ENCODE data around the gene ARIH1.

DNA sequence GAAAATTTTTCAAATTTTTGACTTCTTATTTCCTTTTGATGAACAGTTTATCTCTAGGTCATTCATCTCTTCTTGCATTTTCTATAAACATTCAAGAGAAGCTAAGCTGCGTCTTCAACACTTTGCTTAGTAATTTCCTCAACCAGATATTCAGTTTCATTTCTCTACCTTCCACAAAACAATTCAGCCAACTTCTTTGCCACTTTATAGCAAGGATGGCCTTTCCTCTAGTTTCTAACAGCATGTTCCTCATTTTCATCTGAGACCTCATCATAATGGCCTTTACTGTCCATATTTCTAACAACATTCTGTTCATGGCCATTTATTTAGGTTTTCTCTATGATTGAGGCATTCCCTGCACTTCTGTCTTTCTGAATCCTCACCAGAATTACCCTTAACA, 90.0 kb downstream of the ARIH1 start:
- TF ChIP-seq, protein P1, sequence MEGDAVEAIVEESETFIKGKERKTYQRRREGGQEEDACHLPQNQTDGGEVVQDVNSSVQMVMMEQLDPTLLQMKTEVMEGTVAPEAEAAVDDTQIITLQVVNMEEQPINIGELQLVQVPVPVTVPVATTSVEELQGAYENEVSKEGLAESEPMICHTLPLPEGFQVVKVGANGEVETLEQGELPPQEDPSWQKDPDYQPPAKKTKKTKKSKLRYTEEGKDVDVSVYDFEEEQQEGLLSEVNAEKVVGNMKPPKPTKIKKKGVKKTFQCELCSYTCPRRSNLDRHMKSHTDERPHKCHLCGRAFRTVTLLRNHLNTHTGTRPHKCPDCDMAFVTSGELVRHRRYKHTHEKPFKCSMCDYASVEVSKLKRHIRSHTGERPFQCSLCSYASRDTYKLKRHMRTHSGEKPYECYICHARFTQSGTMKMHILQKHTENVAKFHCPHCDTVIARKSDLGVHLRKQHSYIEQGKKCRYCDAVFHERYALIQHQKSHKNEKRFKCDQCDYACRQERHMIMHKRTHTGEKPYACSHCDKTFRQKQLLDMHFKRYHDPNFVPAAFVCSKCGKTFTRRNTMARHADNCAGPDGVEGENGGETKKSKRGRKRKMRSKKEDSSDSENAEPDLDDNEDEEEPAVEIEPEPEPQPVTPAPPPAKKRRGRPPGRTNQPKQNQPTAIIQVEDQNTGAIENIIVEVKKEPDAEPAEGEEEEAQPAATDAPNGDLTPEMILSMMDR (IDR thresholded peaks at IDR 0.05): no peak
- no peak for TF ChIP-seq POLR2A (IDR thresholded peaks at IDR 0.05)

Measured in thyroid gland (tissue), 4 donors.